Hematopoietic multipotent progenitor cell treated with erythropoietin and hydrocortisone succinate and interleukin-3 and kit ligand, for 4 days (in vitro differentiated cells): Measurements from ENCODE around the gene SLC6A13.

ENCODE experiments used
- DNase-seq: peaks from one replicate; pipeline ENCODE4 v3.0.0-alpha.2; 2015

Gene SLC6A13

DNA sequence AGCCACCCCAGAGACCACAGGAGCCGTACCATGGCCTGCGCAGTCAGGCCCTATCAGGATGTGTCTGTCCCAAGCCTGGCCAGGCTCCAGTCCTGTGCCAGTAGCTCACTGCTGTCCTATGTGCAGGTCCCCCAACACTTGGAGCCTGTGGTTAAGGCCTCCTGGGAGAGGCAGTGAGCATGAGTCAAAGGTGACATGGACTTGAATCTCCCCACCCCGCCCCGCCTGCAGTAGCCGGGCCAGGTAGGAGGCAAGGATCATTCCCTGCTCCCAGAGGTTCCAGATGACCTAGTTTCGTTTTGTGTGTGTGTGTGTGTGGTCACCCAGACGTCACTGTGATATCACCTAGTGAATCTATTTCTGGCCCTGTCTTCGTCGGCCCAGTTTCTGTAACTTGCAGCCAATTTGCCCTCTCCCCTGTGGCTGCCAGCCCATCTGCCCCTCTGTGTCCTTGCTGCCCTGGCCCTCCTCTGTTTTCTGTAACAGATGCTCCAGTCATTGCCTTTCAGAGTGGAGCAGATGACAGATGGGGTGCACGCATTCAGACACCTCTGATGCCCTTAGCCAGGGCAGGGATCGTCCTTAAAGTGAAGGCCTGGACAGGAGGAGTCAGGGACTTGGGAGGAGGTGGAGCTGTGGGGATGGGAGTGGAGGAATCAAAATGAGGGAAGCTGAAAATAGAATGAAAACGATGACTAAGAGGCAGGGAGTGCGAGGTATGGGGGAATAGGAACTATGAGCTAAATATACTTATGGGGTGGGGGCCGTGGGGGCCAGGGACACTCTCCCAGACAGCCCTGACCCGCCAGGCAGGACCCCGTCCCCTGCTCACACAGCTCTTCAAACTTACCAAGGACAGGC, 86.1 kb downstream of the SLC6A13 start:
- DNase-seq, result peak; percentile 63

- no peak for DNase-seq
Measured at GRCh38 chr12:175759-176158, 86.9 kb downstream of the SLC6A13 start.

GRCh38 chr12:175250-175649, 87.4 kb downstream of the SLC6A13 start:
- peak; percentile 29 for DNase-seq

DNA sequence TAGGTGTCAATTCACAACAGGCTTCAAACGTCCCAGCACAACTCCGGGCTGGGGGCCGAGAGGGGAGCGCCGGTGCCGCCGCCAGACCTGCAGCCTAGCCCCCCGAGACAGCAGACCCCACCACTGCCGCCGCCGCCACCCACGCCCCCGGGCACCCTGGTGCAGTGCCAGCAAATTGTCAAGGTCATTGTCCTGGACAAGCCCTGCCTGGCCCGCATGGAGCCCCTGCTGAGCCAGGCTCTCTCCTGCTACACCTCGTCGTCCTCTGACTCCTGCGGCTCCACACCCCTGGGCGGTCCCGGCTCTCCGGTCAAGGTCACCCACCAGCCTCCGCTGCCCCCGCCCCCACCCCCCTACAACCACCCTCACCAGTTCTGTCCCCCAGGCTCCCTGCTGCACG, 88.0 kb downstream of the SLC6A13 start:
- no peak for DNase-seq

DNA sequence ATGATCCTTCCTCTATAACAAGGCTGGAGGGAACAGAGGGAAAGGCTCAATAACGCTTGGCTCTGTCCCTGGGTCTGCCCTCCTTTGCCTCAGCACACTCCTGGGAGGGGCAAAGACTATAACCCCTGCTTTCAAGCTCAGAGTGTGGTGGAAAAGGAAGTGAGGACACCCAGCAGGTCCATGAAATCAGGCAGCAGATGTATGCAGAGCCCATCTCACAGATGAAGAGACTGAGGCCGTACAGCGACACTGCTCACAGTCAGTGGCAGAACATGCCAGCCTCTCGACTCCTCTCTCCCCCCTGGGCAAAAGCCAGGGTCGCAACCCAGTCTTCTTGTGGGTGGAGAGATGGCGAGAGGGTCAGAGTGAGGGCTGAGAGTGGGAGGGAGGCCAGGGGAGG, 88.5 kb downstream of the SLC6A13 start:
- DNase-seq, result no peak

- peak; percentile 76 for DNase-seq
Measured at GRCh38 chr12:172732-173161, 89.9 kb downstream of the SLC6A13 start.

DNA sequence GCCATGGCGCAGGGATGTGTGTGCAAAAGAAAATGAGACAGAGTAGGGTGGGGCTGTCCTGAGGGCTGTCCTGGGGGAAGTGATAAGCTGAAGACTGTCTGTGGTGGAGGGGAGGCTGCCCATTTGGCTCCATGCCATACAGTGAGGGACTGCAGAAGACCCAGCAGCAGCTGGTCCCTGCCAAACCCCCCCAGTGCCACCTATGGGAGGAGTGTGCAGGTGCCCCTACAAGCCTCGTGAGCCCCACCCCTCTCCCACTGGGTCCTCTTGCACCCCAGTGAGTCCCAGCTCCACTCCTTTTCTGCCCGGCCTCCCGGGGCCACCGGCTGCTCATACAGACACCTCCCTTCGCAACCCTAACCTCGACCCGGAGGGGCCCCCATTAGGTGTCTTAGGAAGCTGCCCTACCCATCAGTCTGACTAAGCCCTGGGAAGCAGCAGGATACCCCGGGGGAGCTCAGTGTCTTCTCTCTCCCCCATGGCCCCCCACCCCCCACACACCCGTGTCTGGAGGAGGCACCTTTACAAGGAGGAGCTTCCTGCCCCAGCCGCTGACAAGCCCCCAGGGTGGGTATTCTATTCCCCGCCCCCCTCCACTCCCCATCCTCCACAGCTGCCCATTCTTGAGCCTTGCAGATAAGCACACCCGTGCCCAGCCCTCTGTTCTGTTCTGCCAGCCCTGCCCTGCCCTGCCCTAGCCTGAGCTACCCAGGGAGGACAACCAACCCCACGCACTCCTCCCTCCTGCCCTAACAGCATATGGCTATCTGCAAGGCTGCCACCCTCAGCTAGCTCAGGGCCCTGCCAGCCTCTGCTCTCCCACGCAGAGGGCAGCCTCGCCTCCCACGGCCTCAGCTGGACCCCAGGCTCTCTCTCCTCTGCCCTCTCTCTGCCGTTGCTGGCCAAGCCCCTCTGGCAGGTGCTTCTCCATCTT, 90.6 kb downstream of the SLC6A13 start:
- DNase-seq, result peak; percentile 98

GRCh38 chr12:171276-171675, 91.4 kb downstream of the SLC6A13 start:
- DNase-seq, result no peak
